ENCODE measurements around the gene FAM53B.

DNA sequence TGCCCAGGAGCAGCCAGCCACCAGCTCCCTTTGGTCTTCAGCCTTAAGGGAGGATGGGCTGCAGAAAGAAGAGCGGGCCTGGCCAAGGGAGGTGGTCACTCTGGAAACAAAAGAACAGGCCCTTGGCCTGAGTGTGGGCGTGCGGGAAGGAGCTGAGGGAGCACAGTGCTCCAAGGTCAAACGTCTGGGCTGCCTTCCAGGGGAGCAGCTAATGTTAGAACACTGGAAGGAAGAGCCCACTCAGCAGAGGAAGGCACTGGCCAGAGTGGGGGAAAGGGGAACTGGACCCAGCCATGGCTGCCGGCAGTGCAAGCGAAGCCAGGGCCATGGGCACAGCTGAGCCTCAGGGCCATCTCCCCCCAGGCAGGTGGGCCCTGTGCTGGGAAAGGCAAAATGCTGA is 42.7 kb downstream of the FAM53B start:
- peak; percentile 38 to 96 for TF ChIP-seq EP300 (IDR thresholded peaks at IDR 0.05)
- TF ChIP-seq, protein P1, sequence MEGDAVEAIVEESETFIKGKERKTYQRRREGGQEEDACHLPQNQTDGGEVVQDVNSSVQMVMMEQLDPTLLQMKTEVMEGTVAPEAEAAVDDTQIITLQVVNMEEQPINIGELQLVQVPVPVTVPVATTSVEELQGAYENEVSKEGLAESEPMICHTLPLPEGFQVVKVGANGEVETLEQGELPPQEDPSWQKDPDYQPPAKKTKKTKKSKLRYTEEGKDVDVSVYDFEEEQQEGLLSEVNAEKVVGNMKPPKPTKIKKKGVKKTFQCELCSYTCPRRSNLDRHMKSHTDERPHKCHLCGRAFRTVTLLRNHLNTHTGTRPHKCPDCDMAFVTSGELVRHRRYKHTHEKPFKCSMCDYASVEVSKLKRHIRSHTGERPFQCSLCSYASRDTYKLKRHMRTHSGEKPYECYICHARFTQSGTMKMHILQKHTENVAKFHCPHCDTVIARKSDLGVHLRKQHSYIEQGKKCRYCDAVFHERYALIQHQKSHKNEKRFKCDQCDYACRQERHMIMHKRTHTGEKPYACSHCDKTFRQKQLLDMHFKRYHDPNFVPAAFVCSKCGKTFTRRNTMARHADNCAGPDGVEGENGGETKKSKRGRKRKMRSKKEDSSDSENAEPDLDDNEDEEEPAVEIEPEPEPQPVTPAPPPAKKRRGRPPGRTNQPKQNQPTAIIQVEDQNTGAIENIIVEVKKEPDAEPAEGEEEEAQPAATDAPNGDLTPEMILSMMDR (IDR thresholded peaks at IDR 0.05): no peak

Data from tibial nerve (tissue), 4 donors.